K562 (cell line): ENCODE results near the gene PCCB. TPM values are rescaled to one million over a fixed set of nuclear protein-coding genes. Genes with fewer than 3 reads are reported as not detected.
"Not testable (repeated sequence)": the region's sequence is repeated elsewhere in the genome, so short reads cannot be mapped to it uniquely, and the experiment has no call there.

ENCODE experiments used
- ATAC-seq: fragments of 200-7000 bp; cut with Tn5 transposase; 3 replicates; pipeline ENCODE4 v1.9.1; 2020; ENCODE audit warnings: moderate library complexity
- BruUV-seq: library from RNA; stranded (reverse); fragments of 400-500 nt; replicated peaks from 2 replicates; lab custom pipeline; 2021; lab: Mats Ljungman, UMichigan
- CTCF ChIA-PET: fragments of 300-600 bp; formaldehyde crosslinking; extraction: SDS; loops from one replicate; lab custom pipeline; 2021; ENCODE audit warnings: low intra/inter-chr PET ratio; lab: Yijun Ruan, JAX
- POLR2A ChIA-PET: fragments of 300-600, 350-650 bp; sonication (Branson Sonifier 250); formaldehyde crosslinking; extraction: SDS; loops from one replicate; lab custom pipeline; 2021; ENCODE audit warnings: antibody characterized with exemption, inconsistent platforms; lab: Yijun Ruan, JAX
- DNase-seq, 4 experiments: peaks; one replicate each; pipeline versions ENCODE4 v3.0.0 to v3.0.0-alpha.2; 2011 to 2018; ENCODE audit warnings: low spot score in 3 of 4, mixed read lengths in 3 of 4; ENCODE audit errors: extremely low read depth in 1 of 4
- FAIRE-seq: peaks from 2 replicates; lab custom pipeline; 2011; peaks lifted over from hg19 to GRCh38; lab: Jason Lieb, UNC
- H2AFZ ChIP-seq: 2 replicates; pipeline ENCODE4 v1.6.0; 2011; ENCODE audit warnings: low read depth, low read length, control low read depth, inconsistent platforms
- H3K27ac ChIP-seq: fragments of 200-600 bp; 3 replicates; pipeline ENCODE4 v1.8.0; 2011; ENCODE audit warnings: low read depth, mild to moderate bottlenecking, control low read depth, inconsistent platforms, low read length, moderate library complexity, mixed read lengths; ENCODE audit errors: extremely low read depth
- H3K27me3 ChIP-seq, 2 experiments: fragments of 300-600 bp in 1 of 2; 2 replicates in 1 of 2; 3 replicates in 1 of 2; pipeline versions ENCODE4 v1.6.0 to v1.8.0; 2011; ENCODE audit warnings: inconsistent platforms in 2 of 2, low read length in 2 of 2, mild to moderate bottlenecking in 1 of 2, mixed read lengths in 1 of 2, moderate library complexity in 1 of 2; ENCODE audit not compliant: control insufficient read depth in 2 of 2, insufficient read depth in 2 of 2
- H3K36me3 ChIP-seq: fragments of 300-600 bp; 3 replicates; pipeline ENCODE4 v1.8.0; 2011; ENCODE audit warnings: mild to moderate bottlenecking, low read length, inconsistent platforms; ENCODE audit not compliant: control insufficient read depth, insufficient read depth
- H3K4me1 ChIP-seq, 2 experiments: fragments of 200-600 bp in 1 of 2; replicated peaks in 1 of 2; 2 replicates in 1 of 2; 3 replicates in 1 of 2; pipeline versions ENCODE4 v1.5.1 to v1.8.0; 2011; ENCODE audit warnings: inconsistent platforms in 2 of 2, low read length in 2 of 2, mild to moderate bottlenecking in 1 of 2, mixed read lengths in 1 of 2, moderate library complexity in 1 of 2; ENCODE audit not compliant: control insufficient read depth in 2 of 2, insufficient read depth in 2 of 2
- H3K4me2 ChIP-seq: 2 replicates; pipeline ENCODE4 v1.6.1; 2011; ENCODE audit warnings: low read length, control low read depth, inconsistent platforms, mixed read lengths; ENCODE audit not compliant: insufficient read depth
- H3K4me3 ChIP-seq: fragments of 200-600 bp; sonication (generic), shearing (Covaris generic); 2 replicates; pipeline ENCODE4 v1.5.1; 2016; ENCODE audit warnings: control low read depth, inconsistent platforms
- H3K79me2 ChIP-seq: fragments of 200-600 bp; 3 replicates; pipeline ENCODE4 v1.8.0; 2011; ENCODE audit warnings: low read length, inconsistent platforms; ENCODE audit not compliant: control insufficient read depth, insufficient read depth
- H3K9ac ChIP-seq, 2 experiments: 2 replicates each; pipeline versions ENCODE4 v1.6.0 to v1.6.1; 2011; ENCODE audit warnings: low read depth in 2 of 2, low read length in 2 of 2, control low read depth in 1 of 2, inconsistent platforms in 1 of 2, mild to moderate bottlenecking in 1 of 2, mixed read lengths in 1 of 2; ENCODE audit not compliant: insufficient read depth in 1 of 2
- H3K9me1 ChIP-seq: one replicate; pipeline ENCODE4 v1.6.0; 2011; ENCODE audit warnings: inconsistent platforms, mild to moderate bottlenecking, low read length, moderate library complexity; ENCODE audit not compliant: control insufficient read depth, insufficient read depth
- H3K9me3 ChIP-seq: replicated peaks from 2 replicates; pipeline ENCODE4 v1.5.1; 2011; ENCODE audit warnings: low read depth, low read length, inconsistent platforms; ENCODE audit not compliant: control insufficient read depth, insufficient read depth
- H4K20me1 ChIP-seq: replicated peaks from 2 replicates; pipeline ENCODE4 v1.6.1; 2011; ENCODE audit warnings: low read length, inconsistent platforms, mixed read lengths; ENCODE audit not compliant: control insufficient read depth, insufficient read depth
- NFIC ChIP-seq: fragments of 450-650 bp; IDR thresholded peaks from 2 replicates; pipeline ENCODE4 v1.6.1; 2017; ENCODE audit warnings: mild to moderate bottlenecking, inconsistent platforms
- NFIX ChIP-seq: fragments of 250-450 bp; sonication (Bioruptor Pico); IDR thresholded peaks from 2 replicates; pipeline ENCODE4 v1.4.0; 2020; ENCODE audit warnings: low read depth, mild to moderate bottlenecking, moderate library complexity
- PTRF ChIP-seq: fragments of 450-650 bp; IDR thresholded peaks from 2 replicates; pipeline ENCODE4 v1.6.1; 2016; ENCODE audit warnings: mild to moderate bottlenecking, missing genetic modification characterization, missing compliant biosample characterization
- WGBS: fragments of 100-300 bp; shearing (Covaris generic); methylation state at CpG from one replicate; pipeline ENCODE4 v1.1.6; 2016; ENCODE audit warnings: low coverage, mixed read lengths; ENCODE audit not compliant: insufficient coverage; ENCODE audit errors: missing lambda C conversion rate; 5-methylcytosine and 5-hydroxymethylcytosine counted together
- in situ Hi-C: fragments of 300-500 bp; cut with MboI; formaldehyde crosslinking; loops from 4 replicates; pipeline ENCODE4 v1.15.0; 2018; ENCODE audit warnings: inconsistent platforms, mixed read lengths
- intact Hi-C: fragments of 100-400 bp; cut with micrococcal nuclease; formaldehyde crosslinking; loops from 2 replicates; pipeline ENCODE4 v1.14.2; 2022
- polyA plus RNA-seq, 8 experiments: library from polyadenylated mRNA; depleted of rRNA in 4 of 8; stranded (reverse) in 5 of 8; unstranded in 3 of 8; fragments of >200 nt; fragmentation: Nextera tagmentation in 2 of 8; fragmentation: Illumina TruSeq in 1 of 8; extraction: Ambion mirVana in 2 of 8; extraction: Trizol in 1 of 8; gene quantifications; 2 replicates each; pipeline versions ENCODE4 v1.2.1 to v1.2.3, GENCODE V29; 2011 to 2014; ENCODE audit warnings: inconsistent platforms in 1 of 8, missing spikeins in 1 of 8
- total RNA-seq, 7 experiments: library from RNA; depleted of rRNA in 6 of 7; stranded (reverse); fragments of >200 nt in 6 of 7; fragmentation: Illumina TruSeq in 2 of 7; extraction: Trizol in 2 of 7; gene quantifications; 2 replicates each; pipeline versions ENCODE4 v1.2.1 to v1.2.3, GENCODE V29; 2011 to 2021; ENCODE audit warnings: low replicate concordance in 1 of 7

Gene PCCB
- total and polyA plus RNA-seq, 9 of the 15 experiments (the other 6 are each of a cell fraction or from before 2014, with no cell fraction given) = 69.5 to 173 (median 92.8) TPM

DNA sequence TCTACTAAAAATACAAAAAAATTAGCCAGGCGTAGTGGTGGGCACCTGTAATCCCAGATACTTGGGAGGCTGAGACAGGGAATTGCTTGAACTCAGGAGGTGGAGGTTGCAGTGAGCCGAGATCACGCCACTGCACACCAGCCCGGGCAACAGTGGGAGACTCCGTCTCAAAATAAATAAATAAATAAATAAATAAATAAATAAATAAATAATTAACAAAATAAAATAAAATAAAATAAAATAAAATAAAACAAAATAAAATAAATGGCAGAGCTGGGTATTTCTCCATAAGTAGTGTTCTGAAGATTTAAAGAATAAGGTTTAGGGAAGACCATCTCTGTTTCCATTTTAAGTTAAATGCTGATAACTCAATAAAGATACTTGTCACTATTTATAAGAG is 125.7 kb downstream of the PCCB start:
- H3K9ac ChIP-seq, CTCF ChIA-PET, H3K9me3 ChIP-seq, intact Hi-C loops, H3K27ac ChIP-seq, H4K20me1 ChIP-seq, BruUV-seq, H3K36me3 ChIP-seq, DNase-seq, POLR2A ChIA-PET, H3K4me2 ChIP-seq, FAIRE-seq, H3K4me1 ChIP-seq, H3K79me2 ChIP-seq, H3K27me3 ChIP-seq, H3K4me3 ChIP-seq, H2AFZ ChIP-seq, H3K9me1 ChIP-seq, ATAC-seq: not testable (repeated sequence)
- in situ Hi-C loops = loop anchor here (25.0 kb wide), 1 partner anchor 637 kb away; no protein-coding TSS in a partner anchor
- WGBS = 97% methylated on average over 5 of the region's 5 CpGs

DNA sequence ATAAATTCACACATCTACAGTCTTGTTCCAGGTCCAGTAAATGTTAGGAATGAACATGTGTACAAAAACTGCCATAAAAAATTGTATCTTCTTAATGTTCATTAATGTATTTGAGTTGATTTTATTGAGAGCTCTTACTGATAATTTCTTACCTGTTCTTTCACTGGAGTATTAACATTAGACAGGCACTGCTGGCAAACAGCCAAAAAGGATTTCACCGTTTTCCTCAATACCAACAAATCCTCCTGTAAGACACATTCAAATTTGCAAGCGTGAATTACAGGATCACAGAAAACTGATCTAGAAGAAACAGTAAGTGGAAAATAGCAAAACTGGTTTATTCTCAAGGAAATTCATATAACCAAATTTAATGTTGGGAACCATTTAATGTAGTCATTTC is 127.4 kb downstream of the PCCB start:
- no TSS peak for BruUV-seq
- intact Hi-C loops = no loop called here

More for the DNA sequence above, 127.4 kb downstream of the PCCB start:
- Histone ChIP-seq H3K9ac (no peak overlapping the region), H3K36me3 (0 out of 3 replicates have a peak, but pooled peaks cover 3% of the 10 kb centered on the region), H3K9me1 (no peaks in the 10 kb centered on the region), H3K79me2 (no peaks in the 10 kb centered on the region), H4K20me1 (no peaks in the 10 kb centered on the region), H3K4me2 (no peak overlapping the region), H3K27me3 (no peaks in the 10 kb centered on the region), H3K4me1 (no peaks in the 10 kb centered on the region), H2AFZ (no peak overlapping the region), H3K4me3 (no peak overlapping the region), H3K9me3 (no peaks in the 10 kb centered on the region), H3K27ac (no peak overlapping the region)
- no peak for DNase-seq
- no peak for ATAC-seq
- 79% methylated on average over 2 of the region's 2 CpGs for WGBS
- FAIRE-seq = no peak
- CTCF ChIA-PET = no interaction called here
- in situ Hi-C loops = loop anchor here (25.0 kb wide), 1 partner anchor 635 kb away; no protein-coding TSS in a partner anchor
- TF ChIP-seq NFIX (CRISPR knock-in tag) (0 out of 2 replicates have a peak, but pooled peaks have one; percentile 52), PTRF (tag) (no peak), NFIC (peak; percentile 80)
- POLR2A ChIA-PET = no interaction called here
